Measurements from ENCODE around the gene CDYL. TPM values are rescaled to one million over a fixed set of nuclear protein-coding genes. Genes with fewer than 3 reads are reported as not detected.

The CDYL gene
- total and polyA plus RNA-seq, 2 of the 4 experiments (the other 2 are of a cell fraction): 14.2 to 92.1 TPM

DNA sequence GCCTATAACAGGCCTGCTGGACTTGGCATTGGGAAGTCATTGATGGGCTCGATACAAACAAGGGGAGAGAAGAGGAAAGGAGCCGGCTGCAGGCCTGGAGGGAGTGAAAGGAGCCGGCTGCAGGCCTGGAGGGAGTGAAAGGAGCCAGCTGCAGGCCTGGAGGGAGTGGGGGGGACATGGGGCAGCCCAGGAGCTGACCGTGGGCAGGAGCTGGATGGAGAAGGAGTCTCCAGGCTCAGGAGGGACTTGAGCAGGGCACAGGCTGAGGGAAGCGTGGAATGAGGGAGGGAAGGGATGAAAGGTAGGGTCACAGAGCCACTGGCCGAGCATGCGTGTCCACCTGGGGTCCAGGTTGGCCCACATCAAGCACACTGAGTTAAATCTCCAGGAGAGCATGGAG is 195.6 kb downstream of the CDYL start (continued):
- TF ChIP-seq, protein P1, sequence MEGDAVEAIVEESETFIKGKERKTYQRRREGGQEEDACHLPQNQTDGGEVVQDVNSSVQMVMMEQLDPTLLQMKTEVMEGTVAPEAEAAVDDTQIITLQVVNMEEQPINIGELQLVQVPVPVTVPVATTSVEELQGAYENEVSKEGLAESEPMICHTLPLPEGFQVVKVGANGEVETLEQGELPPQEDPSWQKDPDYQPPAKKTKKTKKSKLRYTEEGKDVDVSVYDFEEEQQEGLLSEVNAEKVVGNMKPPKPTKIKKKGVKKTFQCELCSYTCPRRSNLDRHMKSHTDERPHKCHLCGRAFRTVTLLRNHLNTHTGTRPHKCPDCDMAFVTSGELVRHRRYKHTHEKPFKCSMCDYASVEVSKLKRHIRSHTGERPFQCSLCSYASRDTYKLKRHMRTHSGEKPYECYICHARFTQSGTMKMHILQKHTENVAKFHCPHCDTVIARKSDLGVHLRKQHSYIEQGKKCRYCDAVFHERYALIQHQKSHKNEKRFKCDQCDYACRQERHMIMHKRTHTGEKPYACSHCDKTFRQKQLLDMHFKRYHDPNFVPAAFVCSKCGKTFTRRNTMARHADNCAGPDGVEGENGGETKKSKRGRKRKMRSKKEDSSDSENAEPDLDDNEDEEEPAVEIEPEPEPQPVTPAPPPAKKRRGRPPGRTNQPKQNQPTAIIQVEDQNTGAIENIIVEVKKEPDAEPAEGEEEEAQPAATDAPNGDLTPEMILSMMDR (conservative IDR thresholded peaks at IDR 0.05; ENCODE audit: low read depth, low read length): no peak

DNA sequence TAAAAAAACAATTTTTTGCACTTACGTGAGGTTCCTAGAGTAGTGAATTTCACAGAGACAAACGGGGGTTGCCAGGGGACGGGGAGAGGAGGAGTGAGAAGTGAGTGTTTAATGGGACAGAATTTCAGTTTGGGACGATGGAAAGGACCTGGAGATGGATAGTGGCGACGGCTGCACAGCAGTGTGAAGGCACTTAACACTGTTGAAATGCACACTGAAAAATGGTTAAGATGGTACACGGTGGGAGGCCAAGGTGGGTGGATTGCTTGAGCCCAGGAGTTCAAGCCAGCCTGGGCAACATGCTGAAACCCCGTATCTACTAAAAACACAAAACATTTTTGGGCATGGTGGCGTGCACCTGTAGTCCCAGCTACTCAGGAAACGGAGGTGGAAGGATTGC is 196.2 kb downstream of the CDYL start:
- no peaks in the 10 kb centered on the region for H3K27me3 ChIP-seq (ENCODE audit: control insufficient read depth, insufficient read depth, low read length)
- H3K4ac ChIP-seq (ENCODE audit: low read depth, low read length): no peak overlapping the region
- ChIA-PET CTCF (no interaction called here), POLR2A (ENCODE audit: unreplicated experiment) (no interaction called here)
- no peak overlapping the region for H3K4me3 ChIP-seq (ENCODE audit: insufficient read depth, low read depth, low read length)
- no peaks in the 10 kb centered on the region for H4K20me1 ChIP-seq (ENCODE audit: insufficient read depth, low read length)
- no peak overlapping the region for H3K4me2 ChIP-seq (ENCODE audit: low read depth, low read length)
- H3K27ac ChIP-seq (ENCODE audit: insufficient read depth, low read length): no peak overlapping the region
- H4K5ac ChIP-seq (ENCODE audit: low read depth, low read length): no peak overlapping the region
- no peak overlapping the region for H2BK15ac ChIP-seq (ENCODE audit: low read depth, low read length)
- no peak overlapping the region for H4K8ac ChIP-seq (ENCODE audit: low read depth in 2 of 2, low read length in 2 of 2)
- no peak overlapping the region for H2BK120ac ChIP-seq (ENCODE audit: low read depth, low read length)
- no peak overlapping the region for H3K9ac ChIP-seq (ENCODE audit: low read depth, low read length)
- no peak overlapping the region for H2AK5ac ChIP-seq (ENCODE audit: low read depth, low read length)
- H3K23ac ChIP-seq (ENCODE audit: low read depth, low read length): no peak overlapping the region
- intact Hi-C loops (cut with micrococcal nuclease) (no loop called here), dilution Hi-C loops (cut with HindIII; ENCODE audit: low sequenced_read_pairs, unreplicated experiment) (no loop called here), in situ Hi-C loops (cut with MboI; ENCODE audit: low sequenced_read_pairs) (no loop called here)
- DNase-seq (no peak), ATAC-seq (ENCODE audit: low read depth) (no peak)
- no peak overlapping the region for H3K14ac ChIP-seq (replicated peaks; ENCODE audit: low read depth, low read length)
- H3K4me1 ChIP-seq (ENCODE audit: control insufficient read depth, insufficient read depth, low read length): peaks cover 14% of the 10 kb centered on the region; the same call in 1 of the 2 replicates
- H3K36me3 ChIP-seq (ENCODE audit: control insufficient read depth, insufficient read depth, low read length): no peaks in the 10 kb centered on the region
- no peak overlapping the region for H2AK9ac ChIP-seq (replicated peaks; ENCODE audit: low read depth, low read length, poor library complexity)
- H3K18ac ChIP-seq (ENCODE audit: low read depth, low read length): no peak overlapping the region
- H2BK20ac ChIP-seq (ENCODE audit: low read depth, low read length): no peak overlapping the region
- no peaks in the 10 kb centered on the region for H3K9me3 ChIP-seq (ENCODE audit: control insufficient read depth, insufficient read depth, low read length)
- peaks cover 10% of the 10 kb centered on the region; the same call in 1 of the 2 replicates for H3K9me1 ChIP-seq (ENCODE audit: insufficient read depth, low read length)
- no peak overlapping the region for H4K91ac ChIP-seq (ENCODE audit: insufficient read depth, low read depth, low read length)
- H3K79me1 ChIP-seq (ENCODE audit: low read depth in 1 of 2, low read length in 2 of 2): no peaks in the 10 kb centered on the region
- H2BK5ac ChIP-seq (ENCODE audit: low read depth, low read length, poor library complexity, severe bottlenecking): no peak overlapping the region
- BruUV-seq (replicated peaks): no TSS peak
- 94% methylated on average over 7 of the region's 10 CpGs; no CpG with 5 or more reads in 1 of the 2 experiments for WGBS, 2 experiments (ENCODE audit: extremely low coverage in 2 of 2, insufficient read length in 1 of 2)
- H3K56ac ChIP-seq (ENCODE audit: extremely low read depth, insufficient read depth, low read length): no peak overlapping the region
- no peak overlapping the region for H2AFZ ChIP-seq (replicated peaks; ENCODE audit: low read length, poor library complexity)
- TF ChIP-seq MAFK (IDR thresholded peaks at IDR 0.05; ENCODE audit: low read depth, low read length) (no peak), MXI1 (IDR thresholded peaks at IDR 0.05; ENCODE audit: borderline replicate concordance, low read depth, low read length) (no peak), FOS (IDR thresholded peaks at IDR 0.05; ENCODE audit: low read depth, low read length) (no peak), CEBPB (IDR thresholded peaks at IDR 0.05; ENCODE audit: low read depth, low read length) (no peak), RFX5 (IDR thresholded peaks at IDR 0.05; ENCODE audit: low read depth, low read length) (no peak), POLR2A (IDR thresholded peaks at IDR 0.05; ENCODE audit: low read depth, low read length) (no peak), BHLHE40 (IDR thresholded peaks at IDR 0.05; ENCODE audit: low read depth, low read length) (no peak), NFE2L2 (IDR thresholded peaks at IDR 0.05; ENCODE audit: low read depth, low read length) (no peak), SMC3 (IDR thresholded peaks at IDR 0.05; ENCODE audit: low read depth, low read length) (no peak), CHD1 (IDR thresholded peaks at IDR 0.05; ENCODE audit: low read depth, low read length) (no peak), RAD21 (IDR thresholded peaks at IDR 0.05; ENCODE audit: low read length) (no peak), MAZ (IDR thresholded peaks at IDR 0.05; ENCODE audit: borderline replicate concordance, low read depth, low read length) (no peak), RCOR1 (IDR thresholded peaks at IDR 0.05; ENCODE audit: insufficient replicate concordance, low read length) (no peak)
- TF ChIP-seq, protein P2, sequence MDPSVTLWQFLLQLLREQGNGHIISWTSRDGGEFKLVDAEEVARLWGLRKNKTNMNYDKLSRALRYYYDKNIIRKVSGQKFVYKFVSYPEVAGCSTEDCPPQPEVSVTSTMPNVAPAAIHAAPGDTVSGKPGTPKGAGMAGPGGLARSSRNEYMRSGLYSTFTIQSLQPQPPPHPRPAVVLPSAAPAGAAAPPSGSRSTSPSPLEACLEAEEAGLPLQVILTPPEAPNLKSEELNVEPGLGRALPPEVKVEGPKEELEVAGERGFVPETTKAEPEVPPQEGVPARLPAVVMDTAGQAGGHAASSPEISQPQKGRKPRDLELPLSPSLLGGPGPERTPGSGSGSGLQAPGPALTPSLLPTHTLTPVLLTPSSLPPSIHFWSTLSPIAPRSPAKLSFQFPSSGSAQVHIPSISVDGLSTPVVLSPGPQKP (IDR thresholded peaks at IDR 0.05; ENCODE audit: borderline replicate concordance, low read depth, low read length): no peak
- TF ChIP-seq, protein P3, sequence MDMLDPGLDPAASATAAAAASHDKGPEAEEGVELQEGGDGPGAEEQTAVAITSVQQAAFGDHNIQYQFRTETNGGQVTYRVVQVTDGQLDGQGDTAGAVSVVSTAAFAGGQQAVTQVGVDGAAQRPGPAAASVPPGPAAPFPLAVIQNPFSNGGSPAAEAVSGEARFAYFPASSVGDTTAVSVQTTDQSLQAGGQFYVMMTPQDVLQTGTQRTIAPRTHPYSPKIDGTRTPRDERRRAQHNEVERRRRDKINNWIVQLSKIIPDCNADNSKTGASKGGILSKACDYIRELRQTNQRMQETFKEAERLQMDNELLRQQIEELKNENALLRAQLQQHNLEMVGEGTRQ (IDR thresholded peaks at IDR 0.05; ENCODE audit: low read depth, low read length): no peak

Measured in IMR-90 (cell line).